GM18907 (cell line): Measurements from ENCODE around the gene B3GALT4.

Experiments
- ATAC-seq: cut with Tn5 transposase; IDR thresholded peaks from one replicate; pipeline ENCODE4 v1.9.1; 2021; ENCODE audit warnings: mild to moderate bottlenecking, moderate library complexity; ENCODE audit not compliant: unreplicated experiment

B3GALT4 gene

GRCh38 chr6:33288921-33289783 lies 12.2 kb downstream of the B3GALT4 start, which contains the start of the genes PFDN6 and WDR46:
TSS of gene PFDN6 (plus strand) at chr6:33289601. CDS start at chr6:33289857, 256 bp downstream.
TSS of gene WDR46 (minus strand) at chr6:33289239. CDS start at chr6:33289170, 69 bp downstream.
- ATAC-seq = peak; percentile 78

GRCh38 chr6:33289784-33290315 lies 12.9 kb downstream of the B3GALT4 start:
- peak; percentile 4 for ATAC-seq

GRCh38 chr6:33290459-33290858 lies 13.5 kb downstream of the B3GALT4 start:
- no peak for ATAC-seq

- ATAC-seq = no peak
These were observed 16.2 kb downstream of the B3GALT4 start for GRCh38 chr6:33292996-33293682.

GRCh38 chr6:33294086-33294823 lies 17.3 kb downstream of the B3GALT4 start:
- no peak for ATAC-seq

GRCh38 chr6:33295621-33296369 lies 18.9 kb downstream of the B3GALT4 start:
- ATAC-seq = no peak

- ATAC-seq = no peak
These were observed 20.0 kb downstream of the B3GALT4 start for GRCh38 chr6:33296797-33297405.

GRCh38 chr6:33297406-33297955 lies 20.6 kb downstream of the B3GALT4 start:
- ATAC-seq = no peak

- no peak for ATAC-seq
These were observed 21.2 kb downstream of the B3GALT4 start for GRCh38 chr6:33297956-33298772.

GRCh38 chr6:33298773-33299236 lies 21.9 kb downstream of the B3GALT4 start, which contains the start of gene RGL2:
TSS of gene RGL2 (minus strand) at chr6:33298942. CDS start at chr6:33298610, 332 bp downstream.
- ATAC-seq = peak; percentile 27

- ATAC-seq = peak; percentile 73
These were observed 22.5 kb downstream of the B3GALT4 start for GRCh38 chr6:33299237-33299944.

GRCh38 chr6:33301877-33302276 lies 25.0 kb downstream of the B3GALT4 start:
- no peak for ATAC-seq

GRCh38 chr6:33304216-33304615 lies 27.3 kb downstream of the B3GALT4 start:
- no peak for ATAC-seq

GRCh38 chr6:33305052-33305451 lies 28.1 kb downstream of the B3GALT4 start:
- ATAC-seq = no peak

GRCh38 chr6:33306356-33306755 lies 29.4 kb downstream of the B3GALT4 start:
- ATAC-seq = no peak

- no peak for ATAC-seq
These were observed 35.6 kb downstream of the B3GALT4 start for GRCh38 chr6:33312361-33313104.

GRCh38 chr6:33313105-33313708 lies 36.3 kb downstream of the B3GALT4 start:
- ATAC-seq = no peak
